Stimulated activated CD4-positive, alpha-beta T cell treated with anti-CD3 and anti-CD28 coated beads, Interleukin-2, amount 100 ng/mL, for 48 hours (primary cell): ENCODE measurements around the gene TRMT10B.
"Not testable (repeated sequence)": the region's sequence is repeated elsewhere in the genome, so short reads cannot be mapped to it uniquely, and the experiment has no call there.

ENCODE experiments used
- DNase-seq, 2 donors: peaks; one replicate each; pipeline ENCODE4 v3.0.0-alpha.2; 2020

The TRMT10B gene

GRCh38 chr9:37753489-37754190 is at the start of gene TRMT10B:
Gene TRMT10B (plus strand): TSS chr9:37753805. CDS start chr9:37761932, 8,127 bp downstream.
- peak; percentile 56 to 64 for DNase-seq

- DNase-seq: no peak
Observed at GRCh38 chr9:37705787-37706186, 47.8 kb upstream of the TRMT10B start.

GRCh38 chr9:37706290-37706689 is 47.3 kb upstream of the TRMT10B start:
- DNase-seq: no peak

- DNase-seq: no peak
Observed at GRCh38 chr9:37707748-37708147, 45.9 kb upstream of the TRMT10B start.

- DNase-seq: no peak
Observed at GRCh38 chr9:37710046-37710445, 43.6 kb upstream of the TRMT10B start.

GRCh38 chr9:37715260-37715659 is 38.3 kb upstream of the TRMT10B start:
- no peak for DNase-seq

GRCh38 chr9:37715991-37716505 is 37.6 kb upstream of the TRMT10B start:
- DNase-seq: no peak

GRCh38 chr9:37719526-37719925 is 34.1 kb upstream of the TRMT10B start:
- DNase-seq: no peak

GRCh38 chr9:37727013-37727412 is 26.6 kb upstream of the TRMT10B start:
- no peak for DNase-seq

GRCh38 chr9:37729499-37729898 is 24.1 kb upstream of the TRMT10B start:
- no peak for DNase-seq

- no peak for DNase-seq
Observed at GRCh38 chr9:37730256-37730655, 23.3 kb upstream of the TRMT10B start.

- no peak for DNase-seq
Observed at GRCh38 chr9:37730839-37731238, 22.8 kb upstream of the TRMT10B start.

GRCh38 chr9:37732086-37732741 is 21.4 kb upstream of the TRMT10B start:
- DNase-seq: no peak

- DNase-seq: no peak
Observed at GRCh38 chr9:37732952-37733351, 20.7 kb upstream of the TRMT10B start.

- DNase-seq: no peak
Observed at GRCh38 chr9:37739222-37739621, 14.4 kb upstream of the TRMT10B start.

- no peak for DNase-seq
Observed at GRCh38 chr9:37740128-37740527, 13.5 kb upstream of the TRMT10B start.

GRCh38 chr9:37740631-37741328 is 12.8 kb upstream of the TRMT10B start:
- DNase-seq: no peak

GRCh38 chr9:37745970-37746369 is 7.6 kb upstream of the TRMT10B start:
- no peak for DNase-seq

GRCh38 chr9:37746448-37747270 is 6.9 kb upstream of the TRMT10B start:
- DNase-seq: no peak

GRCh38 chr9:37747271-37747753 is 6.3 kb upstream of the TRMT10B start:
- peak; percentile 53 to 54 for DNase-seq

GRCh38 chr9:37749129-37749528 is 4.5 kb upstream of the TRMT10B start:
- no peak for DNase-seq

GRCh38 chr9:37751186-37751585 is 2.4 kb upstream of the TRMT10B start:
- DNase-seq: no peak

- not testable (repeated sequence) for DNase-seq
Observed at GRCh38 chr9:37751704-37752103, 1.9 kb upstream of the TRMT10B start.
